ENCODE measurements around the gene ADAMTSL1. TPM values are rescaled to one million over a fixed set of nuclear protein-coding genes. Genes with fewer than 3 reads are reported as not detected.

The ADAMTSL1 gene
- total RNA-seq, 1 experiment from 2014 or later = 0.94 TPM

- TF ChIP-seq STAT6 (CRISPR knock-in tag; conservative IDR thresholded peaks at IDR 0.05; ENCODE audit: low read depth) (no peak), PRRX2 (CRISPR knock-in tag; IDR thresholded peaks at IDR 0.05) (no peak), ZNF121 (CRISPR knock-in tag; IDR thresholded peaks at IDR 0.05) (no peak)
Measured at GRCh38 chr9:18429070-18429469, 44.9 kb upstream of the ADAMTSL1 start (continued).

GRCh38 chr9:18433620-18434019 lies 40.3 kb upstream of the ADAMTSL1 start:
- no peak overlapping the region for H3K27ac Mint-ChIP-seq
- peaks cover 10% of the 10 kb centered on the region for H3K27me3 Mint-ChIP-seq (ENCODE audit: low read depth)
- no peak for DNase-seq (ENCODE audit: low spot score)
- ChIA-PET CTCF (interaction anchor here (1.3 kb wide), 1 partner anchor 9 kb away, joined by 4 read pairs; no protein-coding TSS in a partner anchor), POLR2A (no interaction called here)
- no peak overlapping the region for H3K4me3 Mint-ChIP-seq
- H3K4me1 Mint-ChIP-seq = peaks cover 12% of the 10 kb centered on the region
- H3K9me3 Mint-ChIP-seq = no peaks in the 10 kb centered on the region
- no peak for ATAC-seq
- H3K36me3 Mint-ChIP-seq = no peaks in the 10 kb centered on the region
- TF ChIP-seq IRF2 (CRISPR knock-in tag; IDR thresholded peaks at IDR 0.05; ENCODE audit: borderline replicate concordance, low read depth) (no peak), ATF3 (CRISPR knock-in tag; conservative IDR thresholded peaks at IDR 0.05) (no peak), ELF4 (CRISPR knock-in tag; IDR thresholded peaks at IDR 0.05; ENCODE audit: low read depth) (no peak)

GRCh38 chr9:18437315-18438201 lies 36.4 kb upstream of the ADAMTSL1 start:
- Mint-ChIP-seq H3K27me3 (ENCODE audit: low read depth) (peaks cover 16% of the 10 kb centered on the region), H3K9me3 (no peaks in the 10 kb centered on the region), H3K36me3 (no peaks in the 10 kb centered on the region), H3K4me3 (peak overlapping the region; percentile 52), H3K27ac (no peak overlapping the region), H3K4me1 (peaks cover 17% of the 10 kb centered on the region)
- ATAC-seq = no peak
- no peak for TF ChIP-seq OVOL2 (CRISPR knock-in tag; IDR thresholded peaks at IDR 0.05; ENCODE audit: borderline replicate concordance)
- no peak for TF ChIP-seq ZNF121 (CRISPR knock-in tag; IDR thresholded peaks at IDR 0.05)
- TF ChIP-seq USF2 (CRISPR knock-in tag; IDR thresholded peaks at IDR 0.05) = peak; percentile 40
- no peak for TF ChIP-seq MAX (CRISPR knock-in tag; IDR thresholded peaks at IDR 0.05)
- ChIA-PET CTCF (interaction anchor here (0.6 to 1.8 kb wide), 10 partner anchors 16 to 1028 kb away, joined by 3 to 11 read pairs (median 3); no protein-coding TSS in a partner anchor), POLR2A (interaction anchor here (0.7 kb wide), 1 partner anchor 763 kb away, joined by 4 read pairs; no protein-coding TSS in a partner anchor)
- no peak for DNase-seq (ENCODE audit: low spot score)

GRCh38 chr9:18438300-18438925 lies 35.5 kb upstream of the ADAMTSL1 start:
- no peak overlapping the region for H3K27ac Mint-ChIP-seq
- H3K4me3 Mint-ChIP-seq = peak overlapping the region; percentile 52
- ChIA-PET POLR2A (interaction anchor here (0.7 kb wide), 2 partner anchors 361 to 764 kb away, joined by 3 to 4 read pairs; no protein-coding TSS in a partner anchor), CTCF (interaction anchor here (0.6 to 1.8 kb wide), 12 partner anchors 17 to 1027 kb away, joined by 3 to 11 read pairs (median 3); no protein-coding TSS in a partner anchor)
- H3K36me3 Mint-ChIP-seq = no peaks in the 10 kb centered on the region
- peaks cover 17% of the 10 kb centered on the region for H3K4me1 Mint-ChIP-seq
- peak; percentile 52 for DNase-seq (ENCODE audit: low spot score)
- no peaks in the 10 kb centered on the region for H3K9me3 Mint-ChIP-seq
- ATAC-seq = peak; percentile 80
- peaks cover 16% of the 10 kb centered on the region for H3K27me3 Mint-ChIP-seq (ENCODE audit: low read depth)
- no peak for TF ChIP-seq TP53 (CRISPR knock-in tag; IDR thresholded peaks at IDR 0.05)
- TF ChIP-seq CBFB (CRISPR knock-in tag; IDR thresholded peaks at IDR 0.05; ENCODE audit: low read depth) = no peak
- no peak for TF ChIP-seq IRF2 (CRISPR knock-in tag; IDR thresholded peaks at IDR 0.05; ENCODE audit: borderline replicate concordance, low read depth)
- TF ChIP-seq ATF6 (CRISPR knock-in tag; IDR thresholded peaks at IDR 0.05) = no peak
- peak; percentile 70; the same call in 1 of the 2 replicates for TF ChIP-seq MAX (CRISPR knock-in tag; IDR thresholded peaks at IDR 0.05)
- no peak for TF ChIP-seq FOXJ3 (CRISPR knock-in tag; IDR thresholded peaks at IDR 0.05; ENCODE audit: borderline replicate concordance)
- no peak for TF ChIP-seq ZBTB21 (CRISPR knock-in tag; IDR thresholded peaks at IDR 0.05; ENCODE audit: borderline replicate concordance)
- no peak for TF ChIP-seq MLX (CRISPR knock-in tag; IDR thresholded peaks at IDR 0.05)
- TF ChIP-seq ZNF512 (CRISPR knock-in tag; IDR thresholded peaks at IDR 0.05; ENCODE audit: borderline replicate concordance) = no peak
